HL-60/S4 treated with retinoic acid at 250 ng/mL for 4 days and 3 days (cell line): Measurements from ENCODE around the gene ADAMTSL5.

ENCODE experiments used
- in situ Hi-C: fragments of 300-500 bp; cut with MboI; formaldehyde crosslinking; loops from 2 replicates; pipeline ENCODE4 v1.7.0; 2022; ENCODE audit warnings: low sequenced_read_pairs

Gene ADAMTSL5

GRCh38 chr19:1468274-1468820, 44.5 kb downstream of the ADAMTSL5 start:
- in situ Hi-C loops: no loop called here

- in situ Hi-C loops: no loop called here
Observed at GRCh38 chr19:1467490-1468273, 45.1 kb downstream of the ADAMTSL5 start.

GRCh38 chr19:1467215-1467489, 45.7 kb downstream of the ADAMTSL5 start:
- in situ Hi-C loops: no loop called here

- in situ Hi-C loops: no loop called here
Observed at GRCh38 chr19:1466461-1467214, 46.2 kb downstream of the ADAMTSL5 start.

GRCh38 chr19:1466018-1466460, 46.8 kb downstream of the ADAMTSL5 start:
- in situ Hi-C loops: no loop called here

GRCh38 chr19:1465191-1466016, 47.4 kb downstream of the ADAMTSL5 start:
- in situ Hi-C loops: no loop called here

GRCh38 chr19:1461862-1462261, 51.0 kb downstream of the ADAMTSL5 start:
- in situ Hi-C loops: no loop called here

- in situ Hi-C loops: no loop called here
Observed at GRCh38 chr19:1460033-1460995, 52.5 kb downstream of the ADAMTSL5 start.

GRCh38 chr19:1459479-1459878, 53.3 kb downstream of the ADAMTSL5 start:
- in situ Hi-C loops: no loop called here

GRCh38 chr19:1457892-1458291, 54.9 kb downstream of the ADAMTSL5 start:
- in situ Hi-C loops: no loop called here

GRCh38 chr19:1457031-1457739, 55.6 kb downstream of the ADAMTSL5 start:
- in situ Hi-C loops: no loop called here

- in situ Hi-C loops: no loop called here
Observed at GRCh38 chr19:1456121-1456900, 56.5 kb downstream of the ADAMTSL5 start.

GRCh38 chr19:1455336-1456120, 57.3 kb downstream of the ADAMTSL5 start:
- in situ Hi-C loops: no loop called here
